ENCODE results near the gene NKAIN1. TPM values are rescaled to one million over a fixed set of nuclear protein-coding genes. Genes with fewer than 3 reads are reported as not detected.
A peak's percentile ranks its signal among the peaks of the same experiment; 100 is the strongest.

NKAIN1 gene
- total RNA-seq, 1 donor from 2014 or later, result not detected

GRCh38 chr1:31261916-31262315 lies 22.2 kb upstream of the NKAIN1 start:
- H3K36me3 ChIP-seq (ENCODE audit: control insufficient read depth in 3 of 3, insufficient read depth in 3 of 3, low read length in 3 of 3), result peaks cover 20 to 33% (median 28%) of the 10 kb centered on the region in 3 donors
- H3K9me3 ChIP-seq (ENCODE audit: control insufficient read depth in 3 of 3, low read length in 3 of 3), result no peaks in the 10 kb centered on the region
- no peak overlapping the region for H3K4me3 ChIP-seq (ENCODE audit: low read length in 3 of 3)
- peaks cover 21 to 54% (median 21%) of the 10 kb centered on the region in 3 donors for H3K4me1 ChIP-seq (ENCODE audit: control insufficient read depth in 3 of 3, insufficient read depth in 3 of 3, low read length in 3 of 3)
- no peak overlapping the region for H3K27ac ChIP-seq (ENCODE audit: low read depth, low read length)
- H3K27me3 ChIP-seq (ENCODE audit: control insufficient read depth in 3 of 3, insufficient read depth in 3 of 3, low read length in 3 of 3), result no peaks in the 10 kb centered on the region
- H3K9ac ChIP-seq (ENCODE audit: low read depth in 1 of 3, low read length in 3 of 3), result no peak overlapping the region

- H3K9me3 ChIP-seq (ENCODE audit: control insufficient read depth in 3 of 3, low read length in 3 of 3), result no peaks in the 10 kb centered on the region
- peaks cover 13 to 42% (median 14%) of the 10 kb centered on the region in 3 donors for H3K4me1 ChIP-seq (ENCODE audit: control insufficient read depth in 3 of 3, insufficient read depth in 3 of 3, low read length in 3 of 3)
- H3K9ac ChIP-seq (ENCODE audit: low read depth in 1 of 3, low read length in 3 of 3), result no peak overlapping the region
- no peak overlapping the region for H3K27ac ChIP-seq (ENCODE audit: low read depth, low read length)
- no peak overlapping the region for H3K4me3 ChIP-seq (ENCODE audit: low read length in 3 of 3)
- H3K36me3 ChIP-seq (ENCODE audit: control insufficient read depth in 3 of 3, insufficient read depth in 3 of 3, low read length in 3 of 3), result peaks cover 20 to 28% (median 27%) of the 10 kb centered on the region in 3 donors
- no peaks in the 10 kb centered on the region for H3K27me3 ChIP-seq (ENCODE audit: control insufficient read depth in 3 of 3, insufficient read depth in 3 of 3, low read length in 3 of 3)
These were observed 20.1 kb upstream of the NKAIN1 start for GRCh38 chr1:31259746-31260145.

- peaks cover 9 to 36% (median 12%) of the 10 kb centered on the region in 3 donors for H3K4me1 ChIP-seq (ENCODE audit: control insufficient read depth in 3 of 3, insufficient read depth in 3 of 3, low read length in 3 of 3)
- peaks cover 20 to 28% (median 27%) of the 10 kb centered on the region in 3 donors for H3K36me3 ChIP-seq (ENCODE audit: control insufficient read depth in 3 of 3, insufficient read depth in 3 of 3, low read length in 3 of 3)
- H3K4me3 ChIP-seq (ENCODE audit: low read length in 3 of 3), result no peak overlapping the region
- no peaks in the 10 kb centered on the region for H3K9me3 ChIP-seq (ENCODE audit: control insufficient read depth in 3 of 3, low read length in 3 of 3)
- H3K27ac ChIP-seq (ENCODE audit: low read depth, low read length), result peak overlapping the region; percentile 58
- no peak overlapping the region for H3K9ac ChIP-seq (ENCODE audit: low read depth in 1 of 3, low read length in 3 of 3)
- H3K27me3 ChIP-seq (ENCODE audit: control insufficient read depth in 3 of 3, insufficient read depth in 3 of 3, low read length in 3 of 3), result no peaks in the 10 kb centered on the region
These were observed 18.9 kb upstream of the NKAIN1 start for GRCh38 chr1:31258581-31258980.

- no peaks in the 10 kb centered on the region for H3K9me3 ChIP-seq (ENCODE audit: control insufficient read depth in 3 of 3, low read length in 3 of 3)
- peaks cover 9 to 36% (median 12%) of the 10 kb centered on the region in 3 donors for H3K4me1 ChIP-seq (ENCODE audit: control insufficient read depth in 3 of 3, insufficient read depth in 3 of 3, low read length in 3 of 3)
- peak overlapping the region; percentile 58 for H3K27ac ChIP-seq (ENCODE audit: low read depth, low read length)
- peaks cover 20 to 27% (median 27%) of the 10 kb centered on the region in 3 donors for H3K36me3 ChIP-seq (ENCODE audit: control insufficient read depth in 3 of 3, insufficient read depth in 3 of 3, low read length in 3 of 3)
- H3K4me3 ChIP-seq (ENCODE audit: low read length in 3 of 3), result no peak overlapping the region
- H3K9ac ChIP-seq (ENCODE audit: low read depth in 1 of 3, low read length in 3 of 3), result no peak overlapping the region
- no peaks in the 10 kb centered on the region for H3K27me3 ChIP-seq (ENCODE audit: control insufficient read depth in 3 of 3, insufficient read depth in 3 of 3, low read length in 3 of 3)
These were observed 17.5 kb upstream of the NKAIN1 start for GRCh38 chr1:31257213-31257612.

GRCh38 chr1:31249854-31250253 lies 10.2 kb upstream of the NKAIN1 start:
- H3K27ac ChIP-seq (ENCODE audit: low read depth, low read length), result no peak overlapping the region
- H3K4me3 ChIP-seq (ENCODE audit: low read length in 3 of 3), result no peak overlapping the region
- no peak overlapping the region for H3K9ac ChIP-seq (ENCODE audit: low read depth in 1 of 3, low read length in 3 of 3)
- no peaks in the 10 kb centered on the region for H3K9me3 ChIP-seq (ENCODE audit: control insufficient read depth in 3 of 3, low read length in 3 of 3)
- no peaks in the 10 kb centered on the region for H3K36me3 ChIP-seq (ENCODE audit: control insufficient read depth in 3 of 3, insufficient read depth in 3 of 3, low read length in 3 of 3)
- H3K4me1 ChIP-seq (ENCODE audit: control insufficient read depth in 3 of 3, insufficient read depth in 3 of 3, low read length in 3 of 3), result peaks cover 0 to 6% (median 0%) of the 10 kb centered on the region in 3 donors
- no peaks in the 10 kb centered on the region for H3K27me3 ChIP-seq (ENCODE audit: control insufficient read depth in 3 of 3, insufficient read depth in 3 of 3, low read length in 3 of 3)

GRCh38 chr1:31248276-31248675 lies 8.6 kb upstream of the NKAIN1 start:
- no peaks in the 10 kb centered on the region for H3K27me3 ChIP-seq (ENCODE audit: control insufficient read depth in 3 of 3, insufficient read depth in 3 of 3, low read length in 3 of 3)
- no peak overlapping the region for H3K4me3 ChIP-seq (ENCODE audit: low read length in 3 of 3)
- H3K36me3 ChIP-seq (ENCODE audit: control insufficient read depth in 3 of 3, insufficient read depth in 3 of 3, low read length in 3 of 3), result no peaks in the 10 kb centered on the region
- no peak overlapping the region for H3K27ac ChIP-seq (ENCODE audit: low read depth, low read length)
- no peaks in the 10 kb centered on the region for H3K9me3 ChIP-seq (ENCODE audit: control insufficient read depth in 3 of 3, low read length in 3 of 3)
- H3K4me1 ChIP-seq (ENCODE audit: control insufficient read depth in 3 of 3, insufficient read depth in 3 of 3, low read length in 3 of 3), result peaks cover 0 to 17% (median 4%) of the 10 kb centered on the region in 3 donors
- H3K9ac ChIP-seq (ENCODE audit: low read depth in 1 of 3, low read length in 3 of 3), result no peak overlapping the region

GRCh38 chr1:31244326-31244725 lies 4.6 kb upstream of the NKAIN1 start:
- Histone ChIP-seq H3K4me3 (ENCODE audit: low read length in 3 of 3) (no peak overlapping the region), H3K36me3 (ENCODE audit: control insufficient read depth in 3 of 3, insufficient read depth in 3 of 3, low read length in 3 of 3) (no peaks in the 10 kb centered on the region), H3K27me3 (ENCODE audit: control insufficient read depth in 3 of 3, insufficient read depth in 3 of 3, low read length in 3 of 3) (peaks cover 0 to 7% (median 6%) of the 10 kb centered on the region in 3 donors), H3K27ac (ENCODE audit: low read depth, low read length) (no peak overlapping the region), H3K9ac (ENCODE audit: low read depth in 1 of 3, low read length in 3 of 3) (no peak overlapping the region), H3K4me1 (ENCODE audit: control insufficient read depth in 3 of 3, insufficient read depth in 3 of 3, low read length in 3 of 3) (peaks cover 0 to 19% (median 4%) of the 10 kb centered on the region in 3 donors), H3K9me3 (ENCODE audit: control insufficient read depth in 3 of 3, low read length in 3 of 3) (no peaks in the 10 kb centered on the region)

GRCh38 chr1:31243501-31244286 lies 4.0 kb upstream of the NKAIN1 start:
- no peaks in the 10 kb centered on the region for H3K9me3 ChIP-seq (ENCODE audit: control insufficient read depth in 3 of 3, low read length in 3 of 3)
- peaks cover 4 to 24% (median 8%) of the 10 kb centered on the region in 3 donors for H3K4me1 ChIP-seq (ENCODE audit: control insufficient read depth in 3 of 3, insufficient read depth in 3 of 3, low read length in 3 of 3)
- H3K27ac ChIP-seq (ENCODE audit: low read depth, low read length), result no peak overlapping the region
- H3K9ac ChIP-seq (ENCODE audit: low read depth in 1 of 3, low read length in 3 of 3), result no peak overlapping the region
- no peaks in the 10 kb centered on the region for H3K36me3 ChIP-seq (ENCODE audit: control insufficient read depth in 3 of 3, insufficient read depth in 3 of 3, low read length in 3 of 3)
- H3K4me3 ChIP-seq (ENCODE audit: low read length in 3 of 3), result no peak overlapping the region
- peaks cover 4 to 8% (median 8%) of the 10 kb centered on the region in 3 donors for H3K27me3 ChIP-seq (ENCODE audit: control insufficient read depth in 3 of 3, insufficient read depth in 3 of 3, low read length in 3 of 3)

- Histone ChIP-seq H3K4me3 (ENCODE audit: low read length in 3 of 3) (no peak overlapping the region), H3K27me3 (ENCODE audit: control insufficient read depth in 3 of 3, insufficient read depth in 3 of 3, low read length in 3 of 3) (peaks cover 12 to 16% (median 13%) of the 10 kb centered on the region in 3 donors), H3K4me1 (ENCODE audit: control insufficient read depth in 3 of 3, insufficient read depth in 3 of 3, low read length in 3 of 3) (peaks cover 4 to 27% (median 10%) of the 10 kb centered on the region in 3 donors), H3K27ac (ENCODE audit: low read depth, low read length) (no peak overlapping the region), H3K9me3 (ENCODE audit: control insufficient read depth in 3 of 3, low read length in 3 of 3) (no peaks in the 10 kb centered on the region), H3K36me3 (ENCODE audit: control insufficient read depth in 3 of 3, insufficient read depth in 3 of 3, low read length in 3 of 3) (no peaks in the 10 kb centered on the region), H3K9ac (ENCODE audit: low read depth in 1 of 3, low read length in 3 of 3) (no peak overlapping the region)
These were observed 1.6 kb upstream of the NKAIN1 start for GRCh38 chr1:31241321-31241720.

- Histone ChIP-seq H3K27ac (ENCODE audit: low read depth, low read length) (no peak overlapping the region), H3K9ac (ENCODE audit: low read depth in 1 of 3, low read length in 3 of 3) (peak overlapping the region in 2 of 3 donors; percentile 56 to 60), H3K4me1 (ENCODE audit: control insufficient read depth in 3 of 3, insufficient read depth in 3 of 3, low read length in 3 of 3) (peaks cover 4 to 31% (median 10%) of the 10 kb centered on the region in 3 donors), H3K9me3 (ENCODE audit: control insufficient read depth in 3 of 3, low read length in 3 of 3) (no peaks in the 10 kb centered on the region), H3K27me3 (ENCODE audit: control insufficient read depth in 3 of 3, insufficient read depth in 3 of 3, low read length in 3 of 3) (peaks cover 12 to 25% (median 16%) of the 10 kb centered on the region in 3 donors), H3K36me3 (ENCODE audit: control insufficient read depth in 3 of 3, insufficient read depth in 3 of 3, low read length in 3 of 3) (no peaks in the 10 kb centered on the region), H3K4me3 (ENCODE audit: low read length in 3 of 3) (peak overlapping the region; percentile 51 to 69 (median 63))
These were observed 587 bp downstream of the NKAIN1 start for GRCh38 chr1:31238986-31239613.
